PC-3 (cell line): ENCODE results near the gene PTPRN2. TPM values are rescaled to one million over a fixed set of nuclear protein-coding genes. Genes with fewer than 3 reads are reported as not detected.

ENCODE experiments used
- ATAC-seq: fragments of 200-7000 bp; cut with Tn5 transposase; 2 replicates; pipeline ENCODE4 v1.9.1; 2020; ENCODE audit warnings: mild to moderate bottlenecking, moderate library complexity
- BruUV-seq: library from RNA; stranded (reverse); fragments of 400-500 nt; replicated peaks from 2 replicates; lab custom pipeline; 2021; lab: Mats Ljungman, UMichigan
- CTCF ChIA-PET: fragments of 300-600 bp; sonication (Branson Sonifier 250); formaldehyde crosslinking; loops from one replicate; lab custom pipeline; 2022; ENCODE audit warnings: antibody characterized with exemption; lab: Charles Lee
- POLR2A ChIA-PET: fragments of 300-600 bp; sonication (Branson Sonifier 250); formaldehyde crosslinking; loops from one replicate; lab custom pipeline; 2022; ENCODE audit warnings: antibody characterized with exemption; ENCODE audit not compliant: unreplicated experiment; lab: Charles Lee
- DNase-seq: peaks from one replicate; pipeline ENCODE4 v3.0.0-alpha.2; 2015
- H2AFZ ChIP-seq: fragments of 300-600 bp; sonication (generic); 2 replicates; pipeline ENCODE4 v1.6.0; 2016; ENCODE audit warnings: antibody characterized with exemption, low read length
- H3F3A ChIP-seq: fragments of 300-600 bp; sonication (generic); one replicate; pipeline ENCODE4 v1.6.0; 2017; ENCODE audit warnings: antibody characterized with exemption, low read length, control low read depth, mild to moderate bottlenecking; ENCODE audit not compliant: unreplicated experiment
- H3K27ac ChIP-seq: fragments of 300-600 bp; sonication (generic); 2 replicates; pipeline ENCODE4 v1.5.1; 2016; ENCODE audit warnings: mild to moderate bottlenecking, low read length
- H3K27me3 ChIP-seq: fragments of 300-600 bp; sonication (generic); 2 replicates; pipeline ENCODE4 v1.6.1; 2016; ENCODE audit warnings: low read length, mixed read lengths
- H3K36me3 ChIP-seq: fragments of 300-600 bp; sonication (generic); 2 replicates; pipeline ENCODE4 v1.6.1; 2016; ENCODE audit warnings: low read depth, mixed run types, low read length, mixed read lengths
- H3K4me1 ChIP-seq: fragments of 300-600 bp; sonication (generic); 2 replicates; pipeline ENCODE4 v1.5.1; 2016; ENCODE audit warnings: low read length; ENCODE audit not compliant: insufficient read depth
- H3K4me2 ChIP-seq: fragments of 300-600 bp; sonication (generic); 2 replicates; pipeline ENCODE4 v1.6.0; 2016; ENCODE audit warnings: low read length
- H3K4me3 ChIP-seq: fragments of 300-600 bp; sonication (generic); 2 replicates; pipeline ENCODE4 v1.5.1; 2016; ENCODE audit warnings: mild to moderate bottlenecking, low read length, mixed read lengths
- H3K79me2 ChIP-seq: fragments of 300-600 bp; sonication (generic); 2 replicates; pipeline ENCODE4 v1.6.1; 2017; ENCODE audit warnings: low read length, mixed read lengths
- H3K9ac ChIP-seq: fragments of 300-600 bp; sonication (generic); 2 replicates; pipeline ENCODE4 v1.6.0; 2016; ENCODE audit warnings: mild to moderate bottlenecking, low read length
- H3K9me2 ChIP-seq: fragments of 300-600 bp; sonication (generic); replicated peaks from 2 replicates; pipeline ENCODE4 v1.6.1; 2016; ENCODE audit warnings: mixed run types, low read length, mixed read lengths
- H3K9me3 ChIP-seq: fragments of 300-600 bp; sonication (generic); 2 replicates; pipeline ENCODE4 v1.6.1; 2016; ENCODE audit warnings: low read length, mixed read lengths
- H4K20me1 ChIP-seq: fragments of 300-600 bp; sonication (generic); 2 replicates; pipeline ENCODE4 v1.6.1; 2016; ENCODE audit warnings: low read length, mixed read lengths
- EZH2 ChIP-seq: fragments of 300-600 bp; sonication (generic); IDR thresholded peaks from one replicate; pipeline ENCODE4 v1.6.1; 2017; ENCODE audit warnings: antibody characterized with exemption, mild to moderate bottlenecking, low read length; ENCODE audit not compliant: unreplicated experiment
- EZH2phosphoT487 ChIP-seq: fragments of 300-600 bp; sonication (generic); IDR thresholded peaks from 2 replicates; pipeline ENCODE4 v1.6.1; 2018; ENCODE audit warnings: mild to moderate bottlenecking, antibody characterized with exemption, low read length, borderline replicate concordance
- intact Hi-C: fragments of 100-400 bp; cut with micrococcal nuclease; formaldehyde crosslinking; loops from 2 replicates; pipeline ENCODE4 v1.9.0; 2023
- total RNA-seq: library from RNA; depleted of rRNA; stranded (reverse); fragments of >200 nt; gene quantifications from 2 replicates; pipeline ENCODE4 v1.2.3, GENCODE V29; 2014
- TF ChIP-seq, protein P1 (sequence below): fragments of 300-600 bp; sonication (generic); conservative IDR thresholded peaks from 2 replicates; pipeline ENCODE4 v1.5.1; 2017; ENCODE audit warnings: antibody characterized with exemption, low read depth, mild to moderate bottlenecking, low read length

Gene PTPRN2
- total RNA-seq, 1 experiment from 2014 or later: 3.2 TPM

DNA sequence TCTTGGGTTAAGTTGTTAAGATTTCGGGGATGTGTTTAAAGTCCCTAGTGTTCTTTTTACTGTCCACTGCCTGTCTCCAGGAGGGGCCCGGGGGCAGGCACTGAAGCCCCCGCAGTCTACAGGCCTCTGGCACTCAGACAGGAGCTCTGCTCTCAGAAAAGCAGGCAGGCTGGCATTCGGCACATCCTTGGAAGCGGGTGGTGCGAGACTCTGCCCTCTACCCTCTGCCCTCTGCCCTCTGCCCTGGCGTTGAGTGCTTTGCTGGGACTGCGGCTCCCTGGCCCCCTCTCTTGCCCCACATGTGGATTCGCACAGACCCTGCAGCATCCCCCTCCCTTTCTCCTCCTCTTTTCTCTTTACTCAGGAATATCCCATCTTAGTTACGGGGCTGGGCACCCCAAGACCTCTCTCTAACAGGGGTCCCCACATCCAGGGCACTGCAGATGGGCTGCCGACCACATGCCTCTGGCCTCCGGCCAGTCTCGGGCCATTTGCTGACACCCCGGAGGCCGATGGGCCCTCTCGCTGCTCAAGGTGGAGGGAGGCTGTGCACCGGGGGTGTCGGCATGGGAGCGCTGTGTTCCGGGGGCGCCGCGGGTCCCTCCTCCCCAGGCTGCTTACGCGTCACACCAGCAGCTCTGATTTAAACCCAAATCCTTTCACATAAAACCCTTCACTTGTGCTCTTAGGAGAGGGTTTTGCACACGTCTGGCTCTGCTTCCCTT lies 770.9 kb downstream of the PTPRN2 start:
- no TSS peak for BruUV-seq
- CTCF ChIA-PET: no interaction called here

DNA sequence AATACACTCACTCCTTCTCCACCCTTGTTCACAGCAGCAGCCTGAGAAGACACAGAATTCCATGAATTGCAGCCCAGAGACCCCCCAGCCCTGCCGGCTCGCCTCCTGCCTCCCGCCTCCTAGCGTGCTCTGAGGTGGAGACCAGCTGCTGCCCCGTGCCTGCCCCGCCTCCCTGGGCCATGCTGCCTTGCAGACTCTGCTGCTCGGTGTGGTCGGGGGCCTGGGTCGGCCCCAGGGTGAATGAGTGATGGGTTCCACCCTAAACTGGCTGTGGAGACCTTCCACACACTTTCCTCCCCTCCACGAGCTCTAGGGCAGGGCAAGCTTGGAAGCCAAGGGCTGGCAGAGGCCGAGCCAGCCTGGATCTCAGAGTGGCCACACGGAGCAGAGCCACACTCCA lies 771.5 kb downstream of the PTPRN2 start:
- no peaks in the 10 kb centered on the region for H3F3A ChIP-seq
- no peak overlapping the region for H2AFZ ChIP-seq
- no peak overlapping the region for H3K9ac ChIP-seq
- ATAC-seq (no peak), DNase-seq (no peak)
- BruUV-seq: no TSS peak
- H3K36me3 ChIP-seq: no peaks in the 10 kb centered on the region
- ChIA-PET CTCF (no interaction called here), POLR2A (no interaction called here)
- H3K79me2 ChIP-seq: no peaks in the 10 kb centered on the region
- H3K27me3 ChIP-seq: no peaks in the 10 kb centered on the region
- no peaks in the 10 kb centered on the region for H4K20me1 ChIP-seq
- H3K4me2 ChIP-seq: no peak overlapping the region
- no peak overlapping the region for H3K27ac ChIP-seq
- H3K9me2 ChIP-seq: no peaks in the 10 kb centered on the region
- no peaks in the 10 kb centered on the region for H3K4me1 ChIP-seq
- intact Hi-C loops: no loop called here
- H3K9me3 ChIP-seq: no peaks in the 10 kb centered on the region
- H3K4me3 ChIP-seq: no peak overlapping the region
- TF ChIP-seq, protein P1, sequence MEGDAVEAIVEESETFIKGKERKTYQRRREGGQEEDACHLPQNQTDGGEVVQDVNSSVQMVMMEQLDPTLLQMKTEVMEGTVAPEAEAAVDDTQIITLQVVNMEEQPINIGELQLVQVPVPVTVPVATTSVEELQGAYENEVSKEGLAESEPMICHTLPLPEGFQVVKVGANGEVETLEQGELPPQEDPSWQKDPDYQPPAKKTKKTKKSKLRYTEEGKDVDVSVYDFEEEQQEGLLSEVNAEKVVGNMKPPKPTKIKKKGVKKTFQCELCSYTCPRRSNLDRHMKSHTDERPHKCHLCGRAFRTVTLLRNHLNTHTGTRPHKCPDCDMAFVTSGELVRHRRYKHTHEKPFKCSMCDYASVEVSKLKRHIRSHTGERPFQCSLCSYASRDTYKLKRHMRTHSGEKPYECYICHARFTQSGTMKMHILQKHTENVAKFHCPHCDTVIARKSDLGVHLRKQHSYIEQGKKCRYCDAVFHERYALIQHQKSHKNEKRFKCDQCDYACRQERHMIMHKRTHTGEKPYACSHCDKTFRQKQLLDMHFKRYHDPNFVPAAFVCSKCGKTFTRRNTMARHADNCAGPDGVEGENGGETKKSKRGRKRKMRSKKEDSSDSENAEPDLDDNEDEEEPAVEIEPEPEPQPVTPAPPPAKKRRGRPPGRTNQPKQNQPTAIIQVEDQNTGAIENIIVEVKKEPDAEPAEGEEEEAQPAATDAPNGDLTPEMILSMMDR: no peak
- TF ChIP-seq EZH2: no peak
- no peak for TF ChIP-seq EZH2phosphoT487

More for the DNA sequence above, 770.9 kb downstream of the PTPRN2 start:
- Histone ChIP-seq H3K4me2 (no peak overlapping the region), H4K20me1 (no peaks in the 10 kb centered on the region), H3K9me2 (no peaks in the 10 kb centered on the region), H3K4me3 (no peak overlapping the region), H3F3A (no peaks in the 10 kb centered on the region), H3K9me3 (no peaks in the 10 kb centered on the region), H3K36me3 (no peaks in the 10 kb centered on the region), H2AFZ (no peak overlapping the region), H3K27ac (no peak overlapping the region), H3K9ac (no peak overlapping the region), H3K4me1 (no peaks in the 10 kb centered on the region), H3K79me2 (no peaks in the 10 kb centered on the region), H3K27me3 (no peaks in the 10 kb centered on the region)
- POLR2A ChIA-PET: no interaction called here
- ATAC-seq: no peak
- intact Hi-C loops: no loop called here
- TF ChIP-seq EZH2: no peak
- no peak for TF ChIP-seq EZH2phosphoT487
- TF ChIP-seq, protein P1: no peak
- no peak for DNase-seq

DNA sequence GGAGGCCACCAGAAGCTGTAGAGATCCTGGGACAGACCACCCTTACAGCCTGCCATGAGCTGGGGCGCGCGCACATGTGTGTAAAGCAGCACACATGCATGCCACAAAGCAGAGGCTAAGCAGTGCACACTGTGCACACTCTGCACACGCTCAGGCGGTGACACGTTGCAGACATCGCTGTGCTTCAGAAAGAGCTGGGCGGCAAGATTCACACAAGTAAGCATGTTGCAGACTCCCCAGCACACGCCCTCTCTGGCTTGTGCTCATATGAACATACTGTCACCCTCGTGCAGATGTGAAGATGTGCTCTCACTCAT lies 772.0 kb downstream of the PTPRN2 start:
- no peak overlapping the region for H3K4me3 ChIP-seq
- no peak; the same call in 1 of the 2 replicates for ATAC-seq
- ChIA-PET CTCF (no interaction called here), POLR2A (no interaction called here)
- H3K9me2 ChIP-seq: no peaks in the 10 kb centered on the region
- TF ChIP-seq EZH2: no peak
- no peak for TF ChIP-seq EZH2phosphoT487
- TF ChIP-seq, protein P1: no peak
- BruUV-seq: no TSS peak
- no peak overlapping the region for H2AFZ ChIP-seq
- H3K27ac ChIP-seq: no peak overlapping the region
- no peaks in the 10 kb centered on the region for H3K4me1 ChIP-seq
- no peaks in the 10 kb centered on the region for H3K36me3 ChIP-seq
- no peaks in the 10 kb centered on the region for H4K20me1 ChIP-seq
- no peaks in the 10 kb centered on the region for H3K79me2 ChIP-seq
- no peaks in the 10 kb centered on the region for H3K27me3 ChIP-seq
- intact Hi-C loops: no loop called here
- no peak overlapping the region for H3K9ac ChIP-seq
- H3K4me2 ChIP-seq: no peak overlapping the region
- no peaks in the 10 kb centered on the region for H3F3A ChIP-seq
- no peaks in the 10 kb centered on the region for H3K9me3 ChIP-seq
- DNase-seq: no peak
